Hepatocyte (in vitro differentiated cells): ENCODE results near the gene NAXD.

ENCODE experiments used
- EZH2 ChIP-seq: fragments of 200-600 bp; sonication (generic); IDR thresholded peaks from 2 replicates; pipeline ENCODE4 v1.6.1; 2016; ENCODE audit warnings: antibody characterized with exemption, mild to moderate bottlenecking, borderline replicate concordance
- EZH2phosphoT487 ChIP-seq: fragments of 200-600 bp; sonication (generic); IDR thresholded peaks from one replicate; pipeline ENCODE4 v1.6.1; 2018; ENCODE audit warnings: antibody characterized with exemption, mild to moderate bottlenecking, low read depth, moderate library complexity; ENCODE audit not compliant: unreplicated experiment, severe bottlenecking
- TF ChIP-seq, protein P1 (sequence below): fragments of 200-600 bp; sonication (generic); IDR thresholded peaks from 2 replicates; pipeline ENCODE4 v1.5.1; 2016; ENCODE audit warnings: antibody characterized with exemption, mild to moderate bottlenecking; ENCODE audit not compliant: poor library complexity

DNA sequence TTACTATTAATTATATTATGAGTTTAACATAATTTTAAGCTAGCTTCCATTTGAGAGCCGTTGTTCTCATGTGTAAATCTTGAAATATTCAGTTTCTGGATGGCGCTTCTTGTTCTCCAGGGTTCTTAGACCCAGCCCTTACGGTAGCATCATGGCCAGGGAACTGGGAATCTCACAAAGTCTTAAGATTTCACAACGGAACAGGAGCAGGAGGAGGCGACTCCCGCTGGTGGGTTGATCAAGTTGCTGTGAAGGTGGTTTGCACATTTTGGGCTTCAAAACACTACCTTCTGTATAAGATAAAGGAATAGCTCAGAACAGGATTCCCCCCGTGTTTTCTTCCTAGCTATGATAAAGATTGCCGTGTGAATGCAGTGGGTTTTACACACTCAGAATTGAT, 2.8 kb downstream of the NAXD start:
- TF ChIP-seq EZH2: no peak
- TF ChIP-seq, protein P1, sequence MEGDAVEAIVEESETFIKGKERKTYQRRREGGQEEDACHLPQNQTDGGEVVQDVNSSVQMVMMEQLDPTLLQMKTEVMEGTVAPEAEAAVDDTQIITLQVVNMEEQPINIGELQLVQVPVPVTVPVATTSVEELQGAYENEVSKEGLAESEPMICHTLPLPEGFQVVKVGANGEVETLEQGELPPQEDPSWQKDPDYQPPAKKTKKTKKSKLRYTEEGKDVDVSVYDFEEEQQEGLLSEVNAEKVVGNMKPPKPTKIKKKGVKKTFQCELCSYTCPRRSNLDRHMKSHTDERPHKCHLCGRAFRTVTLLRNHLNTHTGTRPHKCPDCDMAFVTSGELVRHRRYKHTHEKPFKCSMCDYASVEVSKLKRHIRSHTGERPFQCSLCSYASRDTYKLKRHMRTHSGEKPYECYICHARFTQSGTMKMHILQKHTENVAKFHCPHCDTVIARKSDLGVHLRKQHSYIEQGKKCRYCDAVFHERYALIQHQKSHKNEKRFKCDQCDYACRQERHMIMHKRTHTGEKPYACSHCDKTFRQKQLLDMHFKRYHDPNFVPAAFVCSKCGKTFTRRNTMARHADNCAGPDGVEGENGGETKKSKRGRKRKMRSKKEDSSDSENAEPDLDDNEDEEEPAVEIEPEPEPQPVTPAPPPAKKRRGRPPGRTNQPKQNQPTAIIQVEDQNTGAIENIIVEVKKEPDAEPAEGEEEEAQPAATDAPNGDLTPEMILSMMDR: no peak
- TF ChIP-seq EZH2phosphoT487: no peak
